Measurements from ENCODE around the gene APBA3.

APBA3 gene

DNA sequence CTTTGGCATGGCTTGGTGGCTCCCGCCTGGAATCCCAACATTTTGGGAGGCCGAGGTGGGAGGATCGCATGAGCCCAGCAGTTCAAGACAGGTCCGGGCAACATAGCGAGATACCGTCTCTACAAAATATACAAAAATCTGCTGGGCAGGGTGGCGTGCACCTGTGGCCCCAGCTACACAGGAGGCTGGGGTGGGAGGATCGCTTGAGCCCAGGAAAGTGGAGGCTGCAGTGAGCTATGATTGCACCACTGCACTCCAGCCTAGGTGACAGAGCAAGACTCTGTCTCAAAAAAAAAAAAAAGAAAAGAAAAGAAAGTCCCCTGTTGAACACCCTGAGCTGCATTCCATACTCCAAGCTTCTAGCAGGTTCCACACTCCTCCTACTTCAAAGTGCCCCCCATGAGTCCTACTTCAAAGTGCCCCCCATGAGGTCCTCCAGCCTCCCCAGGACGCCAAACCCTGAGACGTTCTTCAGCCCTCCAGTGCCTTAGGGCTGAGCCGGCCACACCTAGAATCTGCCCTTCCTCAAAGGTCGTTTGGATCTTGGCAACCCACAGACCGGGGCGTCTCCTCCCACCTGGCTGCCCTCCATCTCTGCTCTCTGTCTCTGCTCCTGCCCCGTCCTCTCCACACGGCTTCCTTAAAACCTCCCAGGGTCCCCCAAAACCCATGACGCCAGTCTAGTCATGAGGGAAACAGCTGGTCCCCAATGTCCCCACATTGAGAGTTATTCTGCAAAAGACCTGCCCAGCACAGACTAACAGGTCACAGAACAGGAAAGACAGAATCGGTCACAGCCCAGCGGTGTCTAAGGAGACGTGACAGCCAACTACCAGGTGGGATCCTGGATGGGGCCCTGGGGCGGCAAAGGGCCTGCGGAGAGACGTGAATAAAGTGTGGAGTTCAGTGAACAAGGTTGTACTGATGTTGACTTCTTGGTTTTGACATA, 48.6 kb downstream of the APBA3 start:
- DNase-seq: no peak

DNA sequence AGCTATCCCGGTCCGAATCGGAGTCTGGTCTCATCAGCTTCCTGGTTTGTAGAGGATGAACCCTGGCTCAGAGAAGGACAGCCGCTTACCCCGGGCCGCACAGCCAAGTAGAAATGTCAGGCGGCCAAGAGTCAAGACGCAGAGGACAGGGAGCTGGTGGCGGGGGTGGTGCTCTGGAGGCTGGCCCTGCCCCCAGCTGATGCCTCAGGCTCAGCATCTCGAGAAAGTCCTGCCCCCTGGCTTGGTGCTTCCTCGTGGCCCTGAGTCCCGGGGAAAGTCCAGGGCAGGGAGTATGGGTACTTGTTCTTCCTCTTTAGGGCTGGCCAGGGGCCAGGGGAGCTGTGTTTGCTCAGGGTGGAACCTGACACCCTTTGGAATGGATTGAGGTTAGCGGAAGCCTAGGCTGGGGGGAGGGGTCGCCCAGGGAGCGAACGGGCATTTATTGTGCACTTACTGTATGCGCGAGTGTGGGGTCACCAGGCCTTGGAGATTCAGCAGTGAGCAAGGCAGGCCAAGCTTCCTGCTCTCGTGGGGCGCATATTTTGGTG, 51.2 kb downstream of the APBA3 start:
- peak; percentile 76 for DNase-seq

DNA sequence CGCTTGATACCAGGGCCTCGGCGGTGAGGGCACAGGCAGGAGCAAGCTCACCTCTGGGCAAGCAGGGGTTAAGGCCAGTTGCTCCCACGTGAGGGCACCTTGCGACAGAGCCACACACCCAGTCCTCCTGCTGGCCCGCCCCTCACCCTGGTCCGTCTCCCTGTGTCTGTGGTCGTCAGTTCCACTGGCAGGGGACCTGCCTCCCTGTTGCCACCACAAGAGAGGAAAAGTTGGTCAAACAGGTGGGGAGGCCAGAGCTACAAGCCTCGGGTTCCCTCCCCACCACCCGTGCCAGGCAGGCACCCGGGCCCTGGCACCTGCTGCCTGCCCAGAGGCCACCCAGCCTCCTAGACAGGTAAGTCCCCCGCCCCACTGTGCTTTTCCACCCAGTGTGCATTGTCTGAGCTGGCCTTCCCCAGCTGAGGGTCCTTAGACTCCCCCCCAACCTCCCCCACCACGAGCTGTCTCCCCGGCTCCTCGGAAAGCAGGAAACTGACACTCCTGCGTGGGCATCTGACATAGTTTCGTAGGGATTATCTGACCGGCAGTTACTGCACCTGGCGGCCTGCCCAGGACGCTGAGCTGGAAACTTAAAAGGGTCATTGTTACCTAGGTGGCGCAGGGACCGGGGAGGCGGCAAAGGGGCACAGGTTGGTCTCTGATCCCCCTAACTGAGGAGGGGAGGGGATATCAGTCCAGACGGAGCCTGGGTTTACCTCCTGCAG, 53.1 kb downstream of the APBA3 start, which contains the start of gene TJP3:
TJP3 (plus strand) TSS at position 178 of the 725 bp plus-strand sequence. CDS start 20,049 bp downstream, outside the sequence.
- no peak for DNase-seq

DNA sequence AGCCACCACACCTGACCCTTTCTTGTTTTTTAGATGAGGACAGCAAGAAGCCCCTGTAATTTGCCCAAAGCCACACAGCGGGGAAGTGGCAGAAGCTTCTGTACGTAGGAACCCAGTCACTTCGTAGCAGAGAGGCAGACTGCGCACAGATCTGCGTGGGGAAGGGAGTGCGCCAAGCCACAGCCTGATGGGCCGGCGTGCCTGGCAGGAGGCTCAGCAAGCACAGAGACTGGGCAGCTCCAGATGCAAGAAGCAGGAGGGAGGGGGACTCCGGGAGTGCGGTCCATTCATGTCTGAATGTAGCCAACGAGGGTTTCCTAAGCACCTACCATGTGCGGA, 53.7 kb downstream of the APBA3 start:
- no peak for DNase-seq

DNA sequence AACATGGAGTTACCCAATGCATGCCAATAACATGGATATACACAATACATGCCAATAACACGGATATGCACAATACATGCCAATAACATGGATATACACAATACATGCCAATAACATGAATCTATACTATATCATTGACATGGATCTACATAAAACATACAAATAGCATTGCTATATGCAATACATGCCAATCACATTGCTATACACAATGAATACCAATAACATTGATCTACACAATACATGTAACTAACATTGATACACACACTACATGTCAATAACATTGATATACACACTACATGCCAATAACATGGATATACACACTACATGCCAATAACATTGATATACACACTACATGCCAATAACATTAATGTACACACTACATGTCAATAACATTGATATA, 60.3 kb downstream of the APBA3 start:
- no peak for DNase-seq
